ENCODE results near the gene CPVL.
A peak's percentile ranks its signal among the peaks of the same experiment; 100 is the strongest.

The CPVL gene

DNA sequence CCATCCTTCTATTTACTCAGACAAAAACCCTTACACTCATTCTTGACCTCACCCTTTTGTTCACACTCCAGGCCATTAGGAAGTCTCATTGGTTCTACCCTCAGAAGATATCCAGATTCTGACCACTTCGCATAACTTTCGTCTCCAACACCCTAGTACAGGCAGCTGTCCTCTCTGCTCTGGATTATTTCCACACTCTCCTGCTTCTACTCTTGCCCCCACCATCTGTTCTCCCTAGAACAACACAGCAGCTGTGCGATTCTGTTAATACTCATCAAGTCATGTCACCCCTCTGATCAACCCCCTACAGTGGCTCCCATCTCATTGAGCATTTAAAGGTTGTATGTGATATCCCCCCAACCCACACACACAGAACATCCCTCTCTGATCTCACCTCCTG, 172.7 kb downstream of the CPVL start:
- DNase-seq (ENCODE audit: low spot score) = no peak

DNA sequence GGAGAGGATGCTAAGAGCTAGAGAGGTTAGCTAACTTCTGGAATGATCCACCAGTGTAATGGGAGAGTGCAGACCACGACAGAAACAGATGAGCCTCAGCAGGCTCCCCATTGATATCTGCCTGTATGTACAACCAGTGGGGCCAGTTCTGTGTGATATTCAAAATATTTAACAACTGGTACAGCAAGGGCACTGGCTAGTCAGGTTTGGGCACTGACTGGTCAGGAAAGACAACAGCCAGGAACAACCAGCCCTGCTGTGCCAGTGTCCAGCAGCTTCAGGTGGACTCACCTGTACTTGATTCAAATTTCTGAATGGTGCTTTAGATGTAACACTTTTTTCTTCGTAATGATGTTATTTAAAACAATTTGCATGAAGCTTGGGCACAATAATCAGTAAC, 182.3 kb downstream of the CPVL start:
- no peak for DNase-seq (ENCODE audit: low spot score)

DNA sequence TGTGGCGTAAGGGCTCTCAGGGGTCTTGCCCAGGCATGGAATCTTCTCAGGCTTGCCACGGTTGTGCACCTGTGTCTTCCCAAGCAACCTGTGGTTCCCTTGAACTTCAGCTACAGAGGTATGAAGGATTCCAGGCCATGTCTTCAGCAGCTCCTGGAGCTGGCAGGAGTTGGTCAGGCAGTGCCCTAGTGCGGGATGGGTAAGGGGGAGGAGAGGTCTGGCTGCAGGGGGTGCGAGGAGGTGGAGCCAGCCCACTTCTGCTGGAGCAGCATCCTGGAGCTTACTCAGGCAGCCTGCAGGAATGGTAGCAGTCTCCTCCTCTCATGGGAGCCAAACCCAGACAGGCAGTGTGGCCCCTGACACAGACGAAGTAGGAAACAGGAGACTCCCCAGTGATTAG, 184.4 kb downstream of the CPVL start:
- DNase-seq (ENCODE audit: low spot score) = no peak

DNA sequence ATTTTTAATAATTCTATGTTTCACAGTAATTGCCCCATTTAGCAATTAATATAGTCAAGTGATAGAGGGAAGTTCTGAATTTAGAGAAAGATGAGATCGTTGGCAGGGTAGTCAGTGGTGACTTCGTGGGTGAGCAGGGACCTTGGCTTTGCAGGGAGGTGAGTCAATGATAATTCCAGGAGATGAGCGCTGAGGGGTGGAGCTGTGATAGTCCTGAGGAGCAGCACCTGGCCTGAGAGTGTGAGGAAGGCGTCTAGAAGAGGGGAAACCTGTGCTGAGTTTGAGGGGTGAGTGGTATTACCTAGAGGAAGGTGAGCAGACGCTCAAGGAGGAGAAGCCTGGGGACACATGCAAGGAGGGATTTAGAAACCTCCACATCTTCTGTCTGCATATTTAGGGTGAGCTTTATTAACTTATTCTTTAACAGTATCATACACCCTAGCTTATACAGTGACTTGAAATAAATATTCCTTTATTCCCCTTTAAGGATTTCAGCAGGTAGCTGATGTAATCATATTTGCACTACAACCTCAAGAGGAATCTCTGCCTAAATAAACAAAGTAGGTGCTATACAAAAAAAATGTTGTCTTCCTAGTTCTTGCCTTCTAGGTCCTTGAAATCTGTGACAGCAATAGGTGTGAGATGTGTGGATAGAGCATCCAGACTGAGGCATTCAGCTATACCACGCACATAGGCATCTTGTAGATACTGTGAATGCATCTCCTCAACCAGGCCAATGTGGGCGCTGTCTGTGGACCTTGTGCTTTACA, 186.1 kb downstream of the CPVL start:
- DNase-seq (ENCODE audit: low spot score) = no peak

DNA sequence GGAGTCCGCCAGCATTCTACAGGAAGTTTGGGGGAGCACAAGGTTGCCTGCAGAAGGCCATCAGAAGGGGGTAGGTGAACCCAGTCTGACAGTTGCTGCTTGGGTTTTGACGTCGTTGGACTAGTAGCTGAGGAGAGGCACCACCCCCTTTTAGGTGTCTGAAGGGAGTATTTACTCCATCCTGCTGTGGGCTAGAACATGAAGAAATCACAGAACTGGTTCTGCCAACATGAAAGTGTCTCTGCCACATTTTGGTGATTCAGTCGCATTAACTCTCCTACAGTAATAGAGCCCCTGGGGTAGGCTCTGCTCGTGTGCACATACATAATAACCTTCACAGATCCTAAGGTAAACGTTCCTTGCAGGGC, 187.4 kb downstream of the CPVL start:
- DNase-seq (ENCODE audit: low spot score) = no peak

DNA sequence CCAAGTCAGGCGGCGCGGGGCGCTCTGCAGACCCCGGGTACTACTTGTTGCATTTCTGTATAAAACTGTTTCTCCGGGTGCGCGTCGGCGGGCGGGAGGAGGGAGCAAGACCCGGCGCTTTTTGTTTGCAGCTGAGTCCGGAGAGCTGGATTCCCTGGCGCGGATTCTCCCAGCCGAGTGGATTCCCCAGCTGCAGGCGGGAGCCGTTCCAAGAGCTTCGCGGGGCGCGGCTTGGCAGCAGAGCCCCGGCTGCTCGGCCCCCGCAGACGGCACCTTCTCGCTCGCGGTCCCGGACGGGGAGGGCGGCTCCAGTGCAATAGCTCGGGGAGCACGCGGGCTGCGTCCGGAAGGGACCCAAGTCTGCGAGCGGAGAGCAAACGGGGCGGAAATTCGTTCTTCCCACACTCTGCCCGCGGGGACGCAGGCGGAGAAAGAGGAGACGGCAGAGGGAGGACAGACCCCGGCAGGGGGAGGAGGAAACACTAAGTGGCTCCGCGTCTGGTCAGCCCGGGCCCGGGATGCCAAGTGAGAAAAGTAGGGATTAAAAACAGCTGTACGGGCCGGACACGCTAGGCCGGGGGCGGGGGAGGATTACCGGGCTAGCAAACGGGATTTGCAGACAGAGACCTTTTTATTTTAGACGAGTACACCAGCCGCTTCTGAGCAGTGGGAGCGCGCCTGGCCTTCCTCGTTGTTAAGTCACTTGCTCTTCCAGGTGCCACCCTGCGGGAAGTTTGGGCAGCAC, 187.9 kb downstream of the CPVL start, which contains the start of gene TRIL:
TRIL (minus strand) TSS at position 96 of the 745 bp plus-strand sequence. CDS start 284 bp downstream, outside the sequence.
- DNase-seq (ENCODE audit: low spot score) = no peak

DNA sequence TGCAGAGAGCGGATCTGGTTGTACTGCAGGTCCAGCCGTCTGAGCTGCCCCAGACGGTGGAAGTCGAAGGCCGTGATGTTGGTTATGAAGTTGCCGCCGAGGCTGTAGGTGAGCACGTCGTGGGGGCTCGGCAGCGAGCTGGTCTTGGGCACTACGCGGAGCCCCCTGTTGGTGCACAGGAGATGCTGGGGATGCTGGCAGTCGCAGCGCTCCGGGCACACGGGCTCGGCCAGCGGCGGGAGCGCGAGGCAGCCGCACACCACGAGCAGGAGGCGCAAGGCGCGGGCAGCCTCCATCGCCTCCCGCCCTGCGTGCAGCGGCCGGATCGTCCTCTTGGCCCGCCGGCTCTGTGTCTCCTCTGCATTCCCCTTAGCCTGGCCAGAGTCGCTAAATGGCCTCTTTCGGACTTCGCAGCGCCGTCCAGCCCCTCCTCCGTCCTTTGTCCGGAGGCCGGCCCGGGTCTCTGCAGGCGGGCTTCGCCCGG, 188.5 kb downstream of the CPVL start:
- no peak for DNase-seq (ENCODE audit: low spot score)

DNA sequence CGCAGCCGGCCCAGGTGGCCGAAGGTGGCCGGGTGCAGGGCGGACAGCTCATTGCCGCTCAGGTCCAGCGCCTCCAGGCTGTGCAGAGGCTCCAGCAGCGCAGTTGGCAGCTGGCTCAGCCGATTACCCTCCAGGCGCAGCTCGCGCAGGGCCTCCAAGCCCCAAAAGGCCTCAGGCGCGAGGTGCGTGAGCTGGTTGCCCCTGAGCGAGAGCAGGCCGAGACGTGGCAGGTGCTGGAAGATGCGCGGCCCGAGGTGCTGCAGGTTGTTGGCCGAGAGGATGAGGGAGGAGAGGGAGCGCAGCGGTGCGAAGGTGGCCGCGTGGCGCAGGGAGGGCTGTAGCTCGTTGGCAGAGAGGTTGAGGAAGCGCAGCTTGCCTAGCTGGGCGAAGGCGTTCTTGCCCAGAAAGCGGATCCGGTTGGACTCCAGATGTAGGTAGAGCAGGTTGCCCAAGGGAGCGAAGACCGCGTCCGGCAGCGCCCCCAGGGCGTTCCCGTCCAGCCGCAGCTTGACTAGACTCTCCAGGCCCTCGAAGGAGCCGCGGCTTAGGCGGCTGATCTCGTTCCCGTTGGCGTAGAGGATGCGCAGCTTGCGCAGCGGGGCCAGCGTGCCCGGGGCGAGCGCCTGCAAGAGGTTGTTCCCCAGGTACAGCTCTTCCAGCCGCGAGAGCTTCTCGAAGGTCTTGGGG, 189.1 kb downstream of the CPVL start:
- no peak for DNase-seq (ENCODE audit: low spot score)

DNA sequence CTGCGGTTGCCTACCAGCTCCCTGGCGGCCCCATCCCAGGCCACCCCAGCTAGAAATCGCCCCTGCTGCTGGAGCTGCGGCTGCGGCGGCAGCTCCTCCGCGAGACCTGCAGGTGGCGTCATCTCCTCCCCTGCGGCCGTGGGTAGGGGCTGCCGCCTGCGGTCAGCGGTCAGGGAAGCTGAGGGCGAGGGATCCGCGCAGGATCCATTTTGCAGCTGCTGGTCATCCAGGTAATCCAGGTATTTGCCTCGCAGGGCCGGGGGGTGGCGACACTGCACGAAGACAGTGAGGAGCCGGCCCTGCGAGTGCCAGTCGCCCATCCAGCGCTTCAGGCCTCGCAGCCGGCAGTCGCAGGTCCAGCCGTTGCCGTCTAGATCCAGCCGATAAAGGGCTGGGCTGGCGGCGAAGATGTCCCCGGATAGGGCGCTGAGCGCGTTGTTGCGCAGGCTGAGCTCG, 189.7 kb downstream of the CPVL start:
- DNase-seq (ENCODE audit: low spot score) = peak; percentile 40

DNA sequence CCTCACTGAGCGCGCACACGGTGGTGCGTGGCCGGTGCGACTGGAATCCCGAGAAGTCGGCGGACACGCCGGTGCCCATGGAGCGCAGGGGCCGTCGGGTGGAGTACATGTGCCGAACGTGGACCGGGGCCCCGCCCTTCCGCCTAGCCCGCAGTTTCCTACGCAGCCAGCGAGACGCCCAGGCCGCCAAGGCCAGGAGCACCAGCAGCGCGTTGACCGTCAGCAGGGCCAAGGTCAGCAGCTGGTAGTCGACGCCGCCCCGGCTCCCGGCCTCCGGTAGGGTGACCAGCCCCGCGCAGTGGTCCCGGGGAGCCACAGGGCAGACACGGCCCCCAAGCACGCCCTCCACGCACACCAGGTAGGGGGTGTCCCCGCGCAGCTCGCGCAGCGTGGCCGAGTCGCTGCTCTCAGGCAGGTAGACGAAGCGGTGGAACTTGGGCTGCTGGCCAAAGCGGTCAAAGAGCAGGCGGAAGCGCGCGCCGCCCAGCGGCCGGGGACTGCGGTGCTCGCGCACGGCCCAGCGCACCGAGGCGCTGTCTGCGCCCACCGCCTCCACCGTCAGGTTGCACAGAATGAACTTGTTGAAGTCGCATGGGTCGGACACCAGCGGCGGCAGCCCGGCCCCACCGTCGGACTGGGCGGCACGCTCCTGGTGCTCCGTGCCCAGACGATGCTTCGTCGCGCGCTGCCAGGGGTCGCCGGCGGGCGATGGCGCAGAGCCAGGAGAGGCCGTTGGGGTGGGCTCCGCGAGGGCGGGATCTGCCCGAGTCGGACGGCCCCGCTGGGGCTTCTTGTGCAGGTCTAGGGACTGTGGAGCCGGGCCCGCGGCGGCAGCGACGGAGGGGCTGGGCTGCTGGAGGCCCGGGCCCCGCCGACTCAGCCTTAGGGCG, 190.4 kb downstream of the CPVL start:
- DNase-seq (ENCODE audit: low spot score) = peak; percentile 32

DNA sequence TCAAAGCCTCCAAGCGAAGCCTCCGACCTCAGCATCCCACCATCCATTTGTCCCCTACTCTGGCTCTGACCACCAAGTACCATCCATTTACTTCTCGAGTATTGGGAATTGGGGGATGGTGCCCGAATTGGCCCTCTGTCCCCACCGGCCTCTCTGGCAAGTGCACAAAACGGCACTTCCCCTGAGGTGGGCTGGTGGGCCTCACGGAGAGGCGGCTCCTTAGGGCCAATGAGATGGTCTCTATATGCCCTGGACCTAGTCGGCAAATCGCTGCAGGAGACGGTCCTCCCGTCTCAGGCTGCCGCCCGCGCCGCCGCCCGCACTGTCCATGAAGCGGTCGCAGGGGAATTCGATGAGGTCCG, 191.0 kb downstream of the CPVL start:
- no peak for DNase-seq (ENCODE audit: low spot score)

DNA sequence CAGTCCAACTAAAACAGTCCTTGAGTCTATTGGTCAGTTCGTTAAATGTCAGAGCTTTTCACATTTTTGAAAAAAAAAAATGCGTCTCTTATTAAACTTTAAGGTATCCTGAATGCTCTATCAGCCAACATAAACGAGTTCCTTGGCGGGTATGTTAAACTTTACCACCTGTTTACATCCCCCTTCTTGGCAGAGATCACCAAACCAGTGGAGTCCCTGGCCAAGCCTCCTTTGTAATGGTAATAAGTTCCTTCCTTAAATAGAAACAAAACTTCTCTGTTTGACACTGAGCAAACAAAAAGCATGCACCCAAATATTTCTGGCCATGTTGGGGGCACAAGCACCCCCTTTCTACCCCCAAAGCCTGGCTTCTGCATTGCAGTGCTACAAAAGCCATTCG, 191.4 kb downstream of the CPVL start:
- no peak for DNase-seq (ENCODE audit: low spot score)

DNA sequence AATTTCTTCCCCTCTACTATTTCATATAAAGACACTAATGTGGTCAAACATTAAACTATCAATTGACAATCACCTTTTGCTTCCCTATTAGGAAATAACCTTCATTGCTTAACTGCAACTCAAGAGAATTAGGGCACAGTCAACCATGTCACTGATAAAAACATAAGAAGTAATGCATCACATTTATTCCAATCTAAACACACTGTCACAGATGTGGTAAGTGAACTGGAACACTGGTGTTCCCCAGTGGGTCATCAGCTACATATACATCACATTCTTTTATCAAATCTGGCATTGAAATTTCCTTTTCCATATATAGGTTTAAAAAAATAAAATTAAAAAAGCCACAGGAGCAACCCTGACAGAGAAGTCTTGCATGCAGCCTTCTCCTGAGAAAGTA, 191.9 kb downstream of the CPVL start:
- DNase-seq (ENCODE audit: low spot score) = no peak

DNA sequence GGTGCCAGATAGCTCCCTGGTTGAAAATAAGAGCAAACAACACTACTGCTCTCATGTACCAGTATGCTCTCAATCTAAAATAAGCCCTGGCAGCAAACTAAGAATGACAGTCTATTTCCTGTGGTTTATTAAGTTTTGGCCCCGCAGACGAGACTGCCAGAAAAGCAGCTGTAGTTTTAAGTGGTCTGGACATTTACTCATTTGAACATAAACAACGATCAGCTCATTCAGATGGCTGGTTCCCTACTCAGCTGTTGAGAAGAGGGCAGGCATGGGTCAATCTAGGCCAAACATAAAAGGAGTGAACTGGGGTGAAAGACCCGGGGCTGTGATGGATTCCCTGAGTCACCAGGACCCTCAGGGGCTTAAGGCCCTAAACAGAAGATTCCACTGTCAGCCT, 192.7 kb downstream of the CPVL start:
- DNase-seq (ENCODE audit: low spot score) = peak; percentile 60

Data from COLO829 (cell line).